Measurements from ENCODE around the gene DLG1. TPM values are rescaled to one million over a fixed set of nuclear protein-coding genes. Genes with fewer than 3 reads are reported as not detected.

DLG1 gene
- total and polyA plus RNA-seq, 12 donors: 14.1 to 74.6 (median 58.4) TPM

DNA sequence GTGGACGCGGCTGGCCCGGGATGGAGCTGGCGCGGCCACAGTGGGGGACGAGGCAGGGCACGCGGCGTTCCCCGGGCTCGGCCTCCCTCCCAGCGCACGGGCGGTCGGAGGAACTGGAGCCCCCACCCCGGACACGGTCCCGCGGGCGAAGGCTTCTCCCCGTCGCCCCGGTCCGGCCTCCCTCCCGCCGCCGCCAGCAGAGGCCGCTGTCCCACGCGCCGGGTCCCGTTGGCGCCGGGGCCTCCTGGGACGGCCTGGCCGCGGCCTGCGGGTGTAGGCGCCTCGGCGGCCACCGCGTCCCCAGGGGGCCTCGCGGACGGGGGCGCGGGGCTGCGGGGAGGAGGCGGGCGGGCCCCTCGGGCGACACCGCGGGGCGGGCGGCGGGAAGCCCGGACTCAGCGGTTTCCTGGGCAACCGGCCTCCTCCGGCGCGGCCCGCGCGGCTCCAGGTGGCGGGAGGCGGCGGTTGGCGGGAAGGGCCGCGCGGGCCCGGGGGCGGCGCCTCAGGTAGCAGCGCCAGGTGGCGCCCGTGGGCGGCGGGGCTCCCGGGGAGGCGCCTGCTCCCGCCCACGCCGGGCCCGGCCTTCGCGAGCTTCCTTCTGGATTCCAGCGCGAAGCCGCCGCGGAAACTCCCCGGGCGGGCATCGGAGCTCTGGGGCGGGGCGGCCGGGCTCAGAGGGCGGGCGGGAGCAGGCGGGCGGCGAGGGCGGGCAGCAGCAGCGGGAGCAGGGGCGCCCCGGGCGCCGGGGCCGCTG, 295.5 kb downstream of the DLG1 start:
- DNase-seq: peak; percentile 50 to 76 (median 72)
- Histone ChIP-seq H3K27me3 (no peaks in the 10 kb centered on the region), H3K36me3 (replicated peaks in 1 of 2) (no peaks in the 10 kb centered on the region), H3K4me1 (replicated peaks in 1 of 2) (peaks cover 0 to 3% of the 10 kb centered on the region in 2 donors), H3K9me3 (replicated peaks in 1 of 3) (no peaks in the 10 kb centered on the region), H3K27ac (peak overlapping the region in 3 of 5 donors; percentile 5 to 80 (median 80)), H3K4me3 (peak overlapping the region in 2 of 4 donors; percentile 21 to 80)
- 0% methylated on average over 77 to 110 of the region's 113 CpGs; no CpG with 5 or more reads in 2 of the 4 donors for WGBS, 4 donors
- TF ChIP-seq POLR2A (IDR thresholded peaks at IDR 0.05): peak in 1 of 2 donors; percentile 27
- TF ChIP-seq, protein P1, sequence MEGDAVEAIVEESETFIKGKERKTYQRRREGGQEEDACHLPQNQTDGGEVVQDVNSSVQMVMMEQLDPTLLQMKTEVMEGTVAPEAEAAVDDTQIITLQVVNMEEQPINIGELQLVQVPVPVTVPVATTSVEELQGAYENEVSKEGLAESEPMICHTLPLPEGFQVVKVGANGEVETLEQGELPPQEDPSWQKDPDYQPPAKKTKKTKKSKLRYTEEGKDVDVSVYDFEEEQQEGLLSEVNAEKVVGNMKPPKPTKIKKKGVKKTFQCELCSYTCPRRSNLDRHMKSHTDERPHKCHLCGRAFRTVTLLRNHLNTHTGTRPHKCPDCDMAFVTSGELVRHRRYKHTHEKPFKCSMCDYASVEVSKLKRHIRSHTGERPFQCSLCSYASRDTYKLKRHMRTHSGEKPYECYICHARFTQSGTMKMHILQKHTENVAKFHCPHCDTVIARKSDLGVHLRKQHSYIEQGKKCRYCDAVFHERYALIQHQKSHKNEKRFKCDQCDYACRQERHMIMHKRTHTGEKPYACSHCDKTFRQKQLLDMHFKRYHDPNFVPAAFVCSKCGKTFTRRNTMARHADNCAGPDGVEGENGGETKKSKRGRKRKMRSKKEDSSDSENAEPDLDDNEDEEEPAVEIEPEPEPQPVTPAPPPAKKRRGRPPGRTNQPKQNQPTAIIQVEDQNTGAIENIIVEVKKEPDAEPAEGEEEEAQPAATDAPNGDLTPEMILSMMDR (IDR thresholded peaks at IDR 0.05): peak; percentile 8 to 88 (median 62)
- intact Hi-C loops (cut with DNase I): loop anchor here (10.0 kb wide), 1 partner anchor 182 kb away; no protein-coding TSS in a partner anchor

DNA sequence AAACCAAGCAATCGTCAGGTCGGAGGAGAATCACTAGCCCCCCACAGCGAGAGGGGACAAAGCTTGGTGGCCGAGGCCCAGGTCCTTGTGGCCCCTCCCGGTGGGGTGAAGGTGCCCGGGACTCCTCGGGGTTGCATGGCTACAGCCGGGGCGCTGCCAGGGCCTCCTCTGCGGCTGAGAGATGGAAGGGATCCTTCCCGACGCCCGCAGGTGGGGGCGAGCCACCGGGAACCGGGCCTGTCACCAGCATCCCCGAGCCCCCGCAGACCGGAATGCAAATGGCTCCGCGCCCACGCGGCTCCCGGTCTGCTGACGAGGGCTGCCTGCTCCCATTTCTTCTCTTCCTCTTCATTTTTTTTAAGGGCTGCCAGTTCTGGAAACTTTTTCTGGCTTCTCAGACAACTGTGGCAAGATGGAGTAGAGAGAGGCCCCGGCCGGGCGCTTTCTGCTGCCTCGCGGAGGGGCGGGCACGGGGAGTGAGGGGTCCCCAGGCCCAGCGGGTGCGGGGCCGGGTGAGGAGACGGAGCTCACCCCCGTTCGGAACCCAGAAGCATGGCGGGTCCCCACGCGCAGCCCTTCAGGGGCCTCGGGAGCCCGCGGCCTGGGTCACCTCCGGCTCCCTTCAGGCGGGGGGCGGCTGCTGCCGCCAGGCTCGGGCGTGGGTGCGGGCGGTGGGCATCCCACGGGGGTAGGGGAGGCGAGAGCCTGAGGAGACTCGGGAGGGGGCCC, 296.3 kb downstream of the DLG1 start:
- intact Hi-C loops (cut with DNase I): loop anchor here (10.0 kb wide), 1 partner anchor 183 kb away; no protein-coding TSS in a partner anchor
- Histone ChIP-seq H3K27me3 (no peaks in the 10 kb centered on the region), H3K27ac (peak overlapping the region in 3 of 5 donors; percentile 5 to 80 (median 80)), H3K4me1 (replicated peaks in 1 of 2) (peaks cover 0 to 3% of the 10 kb centered on the region in 2 donors), H3K9me3 (replicated peaks in 1 of 3) (no peaks in the 10 kb centered on the region), H3K36me3 (replicated peaks in 1 of 2) (no peaks in the 10 kb centered on the region), H3K4me3 (peak overlapping the region in 2 of 4 donors; percentile 21 to 80)
- no peak for TF ChIP-seq POLR2A (IDR thresholded peaks at IDR 0.05)
- TF ChIP-seq, protein P1 (IDR thresholded peaks at IDR 0.05): no peak
- 28 to 47% (median 36%) methylated on average over 23 to 55 of the region's 55 CpGs for WGBS, 4 donors
- peak in 2 of 7 donors; percentile 12 to 29 for DNase-seq

DNA sequence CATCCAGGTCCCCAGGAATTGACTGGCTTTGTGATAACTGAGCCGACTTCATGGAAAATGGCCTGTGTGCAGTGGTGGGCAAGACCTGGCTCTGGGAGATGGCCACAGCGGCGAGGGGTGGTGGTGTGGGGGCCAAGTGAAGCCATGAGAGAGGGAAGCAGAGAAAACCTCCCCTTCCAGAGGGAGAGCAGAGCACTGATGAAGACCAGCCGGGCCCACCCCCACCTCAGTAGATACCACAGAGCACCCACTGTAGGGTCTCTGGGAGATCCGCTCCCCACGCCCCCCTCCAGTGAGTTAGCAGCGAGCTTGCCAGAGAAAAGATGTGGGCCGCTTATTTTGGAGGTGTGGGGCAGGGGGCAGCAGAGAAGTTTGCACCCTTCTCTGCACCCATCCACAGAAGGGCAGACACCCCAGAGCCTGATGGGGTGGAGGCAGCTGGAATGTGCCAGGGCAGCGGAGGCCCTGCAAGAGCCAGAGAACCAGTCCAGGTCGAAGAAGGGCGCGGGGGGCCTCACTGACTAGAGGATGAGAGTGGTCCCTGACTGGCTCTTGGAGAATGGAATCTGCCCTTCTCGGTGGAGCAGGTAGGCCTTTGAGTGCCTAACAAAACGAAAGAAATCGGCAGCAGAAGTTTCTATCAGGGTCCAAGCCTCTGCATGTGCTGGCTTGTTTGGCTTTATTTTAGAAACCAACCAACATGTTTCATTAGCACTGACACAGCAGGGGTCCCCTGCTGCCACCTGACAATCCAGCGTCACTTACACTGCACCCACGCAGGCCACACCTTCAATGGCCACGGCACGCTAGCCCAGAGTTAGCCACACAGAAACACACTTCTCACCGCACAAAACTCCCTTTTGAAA, 297.1 kb downstream of the DLG1 start:
- WGBS, 4 donors: 91 to 98% (median 95%) methylated on average over 17 to 20 of the region's 20 CpGs
- no peak for DNase-seq
- intact Hi-C loops (cut with DNase I): loop anchor here (10.0 kb wide), 1 partner anchor 183 kb away; no protein-coding TSS in a partner anchor
- H3K27ac ChIP-seq: peak overlapping the region in 1 of 5 donors; percentile 80
- TF ChIP-seq POLR2A (IDR thresholded peaks at IDR 0.05): no peak
- TF ChIP-seq, protein P1 (IDR thresholded peaks at IDR 0.05): no peak
- H3K4me3 ChIP-seq: no peak overlapping the region
- H3K36me3 ChIP-seq (replicated peaks in 1 of 2): no peaks in the 10 kb centered on the region
- peaks cover 0 to 3% of the 10 kb centered on the region in 2 donors for H3K4me1 ChIP-seq (replicated peaks in 1 of 2)
- no peaks in the 10 kb centered on the region for H3K9me3 ChIP-seq (replicated peaks in 1 of 3)
- no peaks in the 10 kb centered on the region for H3K27me3 ChIP-seq

Measured in adrenal gland (tissue), 12 donors.